A549 (cell line): ENCODE results near the gene TRMT10C.

Source experiments
- GATA3 ChIP-seq: IDR thresholded peaks from 2 replicates; pipeline ENCODE4 v1.6.1; 2012; ENCODE audit warnings: borderline replicate concordance
- HDAC2 ChIP-seq: fragments of 200-600 bp; sonication (generic); IDR thresholded peaks from 2 replicates; pipeline ENCODE4 v1.6.1; 2016
- TF ChIP-seq, protein P1 (sequence below): fragments of >200 bp; sonication (Bioruptor Twin); formaldehyde crosslinking; IDR thresholded peaks from 3 replicates; pipeline ENCODE4 v1.5.1; 2016

DNA sequence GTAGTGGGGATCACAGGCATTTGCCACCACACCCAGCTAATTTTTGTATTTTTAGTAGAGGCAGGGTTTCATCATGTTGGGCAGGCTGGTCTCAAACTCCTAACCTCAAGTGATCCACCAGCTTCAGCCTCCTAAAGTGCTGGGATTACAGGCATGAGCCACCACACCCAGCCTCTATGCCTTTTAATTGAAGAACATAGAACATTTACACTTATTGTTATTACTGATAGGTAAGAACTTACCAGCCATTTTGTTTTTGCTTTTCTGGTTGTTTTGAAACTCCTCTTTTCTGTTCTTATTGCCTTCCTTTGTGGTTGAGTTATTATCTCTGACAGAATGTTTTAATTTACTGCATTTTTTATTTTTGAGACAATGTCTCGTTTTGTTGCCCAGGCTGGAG, 41.5 kb downstream of the TRMT10C start:
- TF ChIP-seq HDAC2 (no peak), GATA3 (no peak)
- TF ChIP-seq, protein P1, sequence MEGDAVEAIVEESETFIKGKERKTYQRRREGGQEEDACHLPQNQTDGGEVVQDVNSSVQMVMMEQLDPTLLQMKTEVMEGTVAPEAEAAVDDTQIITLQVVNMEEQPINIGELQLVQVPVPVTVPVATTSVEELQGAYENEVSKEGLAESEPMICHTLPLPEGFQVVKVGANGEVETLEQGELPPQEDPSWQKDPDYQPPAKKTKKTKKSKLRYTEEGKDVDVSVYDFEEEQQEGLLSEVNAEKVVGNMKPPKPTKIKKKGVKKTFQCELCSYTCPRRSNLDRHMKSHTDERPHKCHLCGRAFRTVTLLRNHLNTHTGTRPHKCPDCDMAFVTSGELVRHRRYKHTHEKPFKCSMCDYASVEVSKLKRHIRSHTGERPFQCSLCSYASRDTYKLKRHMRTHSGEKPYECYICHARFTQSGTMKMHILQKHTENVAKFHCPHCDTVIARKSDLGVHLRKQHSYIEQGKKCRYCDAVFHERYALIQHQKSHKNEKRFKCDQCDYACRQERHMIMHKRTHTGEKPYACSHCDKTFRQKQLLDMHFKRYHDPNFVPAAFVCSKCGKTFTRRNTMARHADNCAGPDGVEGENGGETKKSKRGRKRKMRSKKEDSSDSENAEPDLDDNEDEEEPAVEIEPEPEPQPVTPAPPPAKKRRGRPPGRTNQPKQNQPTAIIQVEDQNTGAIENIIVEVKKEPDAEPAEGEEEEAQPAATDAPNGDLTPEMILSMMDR, result no peak
